ENCODE results near the gene EBF3.

DNA sequence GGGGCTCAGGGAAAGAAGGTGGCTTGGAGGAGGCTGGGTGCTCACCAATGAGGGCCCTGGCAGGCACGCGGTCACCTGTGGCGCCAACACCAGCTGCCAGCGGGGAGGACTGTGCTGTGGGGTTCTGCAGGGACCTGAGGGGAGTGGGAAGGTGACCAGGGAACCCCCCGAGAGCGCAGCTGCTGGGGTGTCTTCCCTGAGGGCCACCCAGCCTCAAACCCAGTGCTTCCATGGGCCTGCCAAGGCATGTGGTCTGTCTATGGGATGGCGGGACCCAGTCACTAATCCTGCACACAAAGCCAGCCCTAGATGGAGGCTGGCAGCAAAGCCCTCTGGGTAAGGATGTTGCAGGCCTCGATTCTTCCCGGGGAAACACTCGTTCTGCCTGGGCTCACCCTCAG lies 117.1 kb downstream of the EBF3 start:
- TF ChIP-seq, protein P1, sequence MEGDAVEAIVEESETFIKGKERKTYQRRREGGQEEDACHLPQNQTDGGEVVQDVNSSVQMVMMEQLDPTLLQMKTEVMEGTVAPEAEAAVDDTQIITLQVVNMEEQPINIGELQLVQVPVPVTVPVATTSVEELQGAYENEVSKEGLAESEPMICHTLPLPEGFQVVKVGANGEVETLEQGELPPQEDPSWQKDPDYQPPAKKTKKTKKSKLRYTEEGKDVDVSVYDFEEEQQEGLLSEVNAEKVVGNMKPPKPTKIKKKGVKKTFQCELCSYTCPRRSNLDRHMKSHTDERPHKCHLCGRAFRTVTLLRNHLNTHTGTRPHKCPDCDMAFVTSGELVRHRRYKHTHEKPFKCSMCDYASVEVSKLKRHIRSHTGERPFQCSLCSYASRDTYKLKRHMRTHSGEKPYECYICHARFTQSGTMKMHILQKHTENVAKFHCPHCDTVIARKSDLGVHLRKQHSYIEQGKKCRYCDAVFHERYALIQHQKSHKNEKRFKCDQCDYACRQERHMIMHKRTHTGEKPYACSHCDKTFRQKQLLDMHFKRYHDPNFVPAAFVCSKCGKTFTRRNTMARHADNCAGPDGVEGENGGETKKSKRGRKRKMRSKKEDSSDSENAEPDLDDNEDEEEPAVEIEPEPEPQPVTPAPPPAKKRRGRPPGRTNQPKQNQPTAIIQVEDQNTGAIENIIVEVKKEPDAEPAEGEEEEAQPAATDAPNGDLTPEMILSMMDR (IDR thresholded peaks at IDR 0.05; ENCODE audit: low read depth, low read length) = no peak
- TF ChIP-seq EZH2phosphoT487 (IDR thresholded peaks at IDR 0.05; ENCODE audit: low read depth) = no peak
